Upper lobe of right lung (tissue), 1 donor: Measurements from ENCODE around the gene PACS2. TPM values are rescaled to one million over a fixed set of nuclear protein-coding genes. Genes with fewer than 3 reads are reported as not detected.
"Not testable (repeated sequence)": the region's sequence is repeated elsewhere in the genome, so short reads cannot be mapped to it uniquely, and the experiment has no call there.

Source experiments
- ATAC-seq: fragments of 200-7000 bp; cut with Tn5 transposase; one replicate; pipeline ENCODE4 v1.9.1; 2020; ENCODE audit warnings: mild to moderate bottlenecking, moderate library complexity
- DNase-seq: peaks from one replicate; pipeline ENCODE4 v3.0.0-alpha.2; 2020
- H3K27ac ChIP-seq: fragments of 200-600 bp; one replicate; pipeline ENCODE4 v1.8.0; 2022
- H3K27me3 ChIP-seq: fragments of 200-600 bp; one replicate; pipeline ENCODE4 v1.8.0; 2022; ENCODE audit warnings: mild to moderate bottlenecking
- H3K36me3 ChIP-seq: fragments of 200-600 bp; one replicate; pipeline ENCODE4 v1.8.0; 2022
- H3K4me1 ChIP-seq: fragments of 200-600 bp; one replicate; pipeline ENCODE4 v1.8.0; 2022
- H3K4me3 ChIP-seq: fragments of 200-600 bp; one replicate; pipeline ENCODE4 v1.8.0; 2022; ENCODE audit warnings: mild to moderate bottlenecking
- H3K9me3 ChIP-seq: fragments of 200-600 bp; one replicate; pipeline ENCODE4 v1.8.0; 2022
- CTCF ChIP-seq: fragments of 200-600 bp; IDR thresholded peaks from one replicate; pipeline ENCODE4 v1.8.0; 2022; ENCODE audit warnings: antibody characterized with exemption
- intact Hi-C: fragments of 100-400 bp; cut with DNase I; formaldehyde crosslinking; loops from one replicate; pipeline ENCODE4 v1.11.0; 2022
- total RNA-seq: library from RNA; stranded (reverse); fragmentation: NEBNext Ultra II Directional; extraction: Animal tissue kit (Norgen Biotek cat#: 25700); gene quantifications from one replicate; pipeline ENCODE4 v1.2.1, GENCODE V29; 2021
- donor health status: DM: no; HTN: yes; CAD: no; lungs with severe emphysema.

The PACS2 gene
- total RNA-seq, 1 donor from 2014 or later: 86.6 TPM

DNA sequence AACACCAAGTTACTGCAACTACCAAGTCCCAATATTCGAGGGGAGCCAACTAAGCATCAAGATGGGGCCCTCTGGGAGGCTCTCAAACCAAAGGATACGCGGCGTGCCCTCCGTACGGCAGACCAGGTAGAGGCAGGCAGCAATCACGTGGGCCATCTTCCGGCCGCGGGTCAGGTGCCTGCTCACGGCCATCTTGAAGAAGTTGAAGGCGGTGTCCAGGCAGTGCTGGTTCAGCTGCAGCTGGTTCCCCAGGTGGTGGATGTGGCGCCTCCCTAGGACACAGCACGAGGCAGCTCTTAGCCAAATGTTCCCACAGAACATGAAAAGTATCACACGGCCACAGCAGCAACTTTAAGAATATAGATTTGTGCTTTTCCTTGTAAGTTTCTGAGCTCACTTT is 41.9 kb upstream of the PACS2 start:
- no peaks in the 10 kb centered on the region for H3K9me3 ChIP-seq
- H3K36me3 ChIP-seq: no peaks in the 10 kb centered on the region
- intact Hi-C loops: no loop called here
- ATAC-seq (peak; percentile 54), DNase-seq (no peak)
- no peak for TF ChIP-seq CTCF
- H3K4me1 ChIP-seq: peaks cover 8% of the 10 kb centered on the region
- H3K27ac ChIP-seq: no peak overlapping the region
- no peaks in the 10 kb centered on the region for H3K27me3 ChIP-seq
- no peak overlapping the region for H3K4me3 ChIP-seq

DNA sequence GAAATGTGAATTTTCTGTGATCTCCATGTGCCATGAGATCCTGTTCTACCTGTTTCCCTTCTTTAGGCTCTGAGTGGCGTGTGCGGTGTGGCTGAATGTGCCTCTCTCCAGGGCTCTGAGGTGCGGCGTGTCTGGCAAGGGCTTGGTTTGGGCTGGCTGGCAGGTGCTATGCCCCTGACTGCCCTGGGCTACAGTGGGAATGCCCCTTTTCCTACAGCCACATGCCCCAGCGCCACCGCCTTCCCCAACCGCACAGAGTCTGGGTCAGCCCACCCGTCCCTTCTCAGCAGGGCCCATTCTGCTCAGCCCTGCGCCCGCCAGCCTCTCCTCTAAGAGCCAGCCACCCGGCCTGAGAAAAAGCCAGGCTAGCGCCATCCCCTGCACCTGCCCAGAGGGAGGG is 41.5 kb upstream of the PACS2 start:
- intact Hi-C loops: no loop called here
- peak; percentile 83 for ATAC-seq
- H3K27me3 ChIP-seq: no peaks in the 10 kb centered on the region
- no peaks in the 10 kb centered on the region for H3K36me3 ChIP-seq
- peak; percentile 79 for DNase-seq
- no peak overlapping the region for H3K27ac ChIP-seq
- no peak for TF ChIP-seq CTCF
- H3K4me3 ChIP-seq: no peak overlapping the region
- no peaks in the 10 kb centered on the region for H3K9me3 ChIP-seq
- peaks cover 8% of the 10 kb centered on the region for H3K4me1 ChIP-seq

GRCh38 chr14:105274637-105275036 is 39.9 kb upstream of the PACS2 start:
- Histone ChIP-seq H3K9me3 (no peaks in the 10 kb centered on the region), H3K4me3 (no peak overlapping the region), H3K27me3 (no peaks in the 10 kb centered on the region), H3K4me1 (peaks cover 8% of the 10 kb centered on the region), H3K36me3 (no peaks in the 10 kb centered on the region), H3K27ac (no peak overlapping the region)
- no peak for ATAC-seq
- intact Hi-C loops: no loop called here
- no peak for TF ChIP-seq CTCF
- DNase-seq: no peak

- intact Hi-C loops: no loop called here
- H3K4me1 ChIP-seq: peaks cover 8% of the 10 kb centered on the region
- no peak for TF ChIP-seq CTCF
- no peak overlapping the region for H3K4me3 ChIP-seq
- no peak overlapping the region for H3K27ac ChIP-seq
- no peaks in the 10 kb centered on the region for H3K27me3 ChIP-seq
- ATAC-seq (no peak), DNase-seq (no peak)
- H3K36me3 ChIP-seq: no peaks in the 10 kb centered on the region
- H3K9me3 ChIP-seq: no peaks in the 10 kb centered on the region
Observed at GRCh38 chr14:105275267-105275946, 39.1 kb upstream of the PACS2 start.

- H3K9me3 ChIP-seq, ATAC-seq, H3K27ac ChIP-seq, DNase-seq, intact Hi-C loops, H3K36me3 ChIP-seq, H3K27me3 ChIP-seq, H3K4me3 ChIP-seq, H3K4me1 ChIP-seq: not testable (repeated sequence)
Observed at GRCh38 chr14:105277448-105277847, 37.1 kb upstream of the PACS2 start.

DNA sequence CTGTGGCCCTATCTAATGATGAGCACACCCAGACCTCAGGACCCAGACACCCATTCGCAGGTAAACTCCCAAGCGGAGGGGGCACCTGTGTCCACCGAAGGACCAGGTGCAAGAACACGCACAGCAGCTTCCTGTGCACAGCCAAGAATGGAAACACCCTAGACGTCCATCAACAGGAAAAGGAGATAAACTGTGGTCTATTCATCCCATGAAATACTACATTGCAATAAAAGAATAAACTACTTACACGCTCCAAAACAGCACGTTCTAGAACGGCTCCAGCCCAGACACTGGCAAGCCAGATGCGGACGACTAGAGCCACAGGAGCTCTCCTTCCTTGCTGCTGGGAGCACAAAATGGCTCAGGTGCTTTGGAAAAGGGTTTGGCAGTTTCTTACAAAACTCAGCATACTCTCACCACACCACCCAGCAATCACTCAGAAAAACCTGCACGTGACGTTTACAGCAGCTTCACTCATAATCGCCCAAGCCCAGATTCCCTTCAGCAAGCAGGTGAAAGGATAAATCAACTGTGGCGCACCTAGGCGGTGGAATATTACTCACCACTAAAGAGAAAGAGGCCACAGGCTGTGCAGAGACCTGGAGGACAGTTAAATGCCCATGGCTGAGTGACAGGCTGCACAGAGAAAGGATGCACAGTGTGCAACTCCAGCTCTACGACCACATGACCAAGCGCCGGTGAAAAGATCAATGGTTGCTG is 34.7 kb upstream of the PACS2 start:
- peaks cover 5% of the 10 kb centered on the region for H3K4me1 ChIP-seq
- intact Hi-C loops: loop anchor here (10.0 kb wide), 1 partner anchor 75 kb away; no protein-coding TSS in a partner anchor

More for the DNA sequence above, 34.7 kb upstream of the PACS2 start:
- TF ChIP-seq CTCF: no peak
- H3K9me3 ChIP-seq: no peaks in the 10 kb centered on the region
- ATAC-seq: no peak
- H3K4me3 ChIP-seq: no peak overlapping the region
- H3K27me3 ChIP-seq: no peaks in the 10 kb centered on the region
- peaks cover under 1% of the 10 kb centered on the region for H3K36me3 ChIP-seq
- H3K27ac ChIP-seq: no peak overlapping the region
- no peak for DNase-seq
